ENCODE data around the gene KLRD1.
"Not testable (repeated sequence)": the region's sequence is repeated elsewhere in the genome, so short reads cannot be mapped to it uniquely, and the experiment has no call there.

KLRD1 gene

DNA sequence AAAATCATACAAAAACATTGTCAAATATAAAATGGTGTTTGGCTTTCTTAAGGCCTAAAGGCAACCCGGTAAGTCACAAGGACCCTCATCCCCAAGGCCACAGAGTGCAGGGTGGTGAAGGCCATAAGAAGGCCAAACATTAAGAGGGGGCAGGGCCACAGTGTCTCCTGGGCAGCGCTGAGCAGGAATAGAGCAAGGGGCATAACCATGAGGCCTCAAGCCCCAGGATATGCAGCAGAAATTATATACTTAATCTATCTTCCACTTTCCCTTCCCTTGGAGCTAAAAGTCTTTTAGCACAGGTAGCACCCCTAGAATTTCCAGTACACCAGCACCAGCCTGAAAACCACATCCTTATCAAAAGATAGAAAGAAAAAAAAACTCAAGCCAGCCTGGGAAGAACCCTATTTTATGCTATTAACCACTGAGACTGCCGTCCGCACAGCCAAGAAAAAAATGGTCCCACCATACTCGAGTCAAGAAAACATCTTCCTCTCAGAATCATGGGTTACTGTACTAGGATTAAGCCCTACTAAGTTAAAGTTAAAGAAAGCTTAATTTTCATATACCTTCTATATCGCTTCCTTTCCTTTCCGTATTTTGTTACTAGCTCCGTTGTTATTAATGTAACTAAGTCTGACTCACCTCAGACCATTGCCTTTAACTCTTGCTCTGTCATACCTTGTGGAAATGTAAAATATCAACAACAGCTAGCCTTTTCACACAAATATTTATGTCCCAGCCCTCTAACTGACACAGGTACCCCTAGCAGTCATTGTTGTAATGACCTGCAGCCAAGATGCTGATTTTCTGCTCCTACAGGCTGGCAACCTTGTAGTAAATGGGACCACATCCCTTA, 62.1 kb downstream of the KLRD1 start:
- no peak for DNase-seq

DNA sequence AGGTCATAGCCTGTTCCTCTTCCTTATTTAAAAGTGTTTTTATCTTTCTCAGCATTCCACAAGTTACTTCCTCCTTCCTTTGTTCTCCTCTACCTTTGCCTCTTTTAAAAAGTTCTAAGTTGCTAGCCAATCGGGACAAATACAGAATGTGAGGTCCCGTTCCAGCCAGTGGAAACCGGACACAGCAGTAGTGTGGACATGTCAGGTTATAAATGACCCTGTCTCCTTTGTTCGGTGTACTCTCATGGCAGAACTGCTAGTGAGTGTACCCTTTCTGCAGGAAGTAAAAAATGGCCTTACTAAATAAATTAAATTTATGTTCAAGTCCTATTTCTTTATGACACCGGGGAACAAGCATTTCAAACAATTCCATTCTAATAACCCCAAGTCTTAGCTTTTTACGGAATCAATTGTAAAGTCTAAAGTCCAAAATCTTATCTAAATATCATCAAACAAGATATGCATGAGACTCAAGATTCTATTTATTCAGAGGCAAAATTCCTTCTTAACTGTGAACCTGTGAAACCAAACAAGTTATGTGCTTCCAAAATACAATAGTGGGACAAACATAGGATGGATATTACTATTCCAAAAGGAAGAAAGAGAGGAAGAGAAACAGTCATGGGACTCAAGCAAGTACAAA, 64.3 kb downstream of the KLRD1 start:
- not testable (repeated sequence) for DNase-seq

- no peak for DNase-seq
These were observed 64.9 kb downstream of the KLRD1 start for GRCh38 chr12:10372559-10372958.

DNA sequence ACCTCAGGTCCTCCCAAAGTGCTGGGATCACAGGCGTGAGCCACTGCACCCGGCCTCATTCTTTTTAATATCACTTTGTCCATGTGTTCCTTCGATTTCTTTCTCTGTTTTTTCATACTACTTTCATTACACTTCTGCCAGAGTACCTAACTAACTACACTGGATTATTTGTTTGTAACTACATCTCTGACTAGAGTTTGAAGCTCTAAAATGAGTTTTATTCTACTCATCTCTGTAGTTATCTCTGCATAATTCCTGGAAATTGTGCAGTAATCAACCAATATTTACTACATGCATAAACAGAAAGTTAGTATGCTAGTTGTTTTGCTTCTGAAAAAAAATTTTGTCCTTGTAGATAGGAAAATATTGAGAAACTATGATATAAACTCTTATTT, 67.0 kb downstream of the KLRD1 start:
- DNase-seq: no peak

DNA sequence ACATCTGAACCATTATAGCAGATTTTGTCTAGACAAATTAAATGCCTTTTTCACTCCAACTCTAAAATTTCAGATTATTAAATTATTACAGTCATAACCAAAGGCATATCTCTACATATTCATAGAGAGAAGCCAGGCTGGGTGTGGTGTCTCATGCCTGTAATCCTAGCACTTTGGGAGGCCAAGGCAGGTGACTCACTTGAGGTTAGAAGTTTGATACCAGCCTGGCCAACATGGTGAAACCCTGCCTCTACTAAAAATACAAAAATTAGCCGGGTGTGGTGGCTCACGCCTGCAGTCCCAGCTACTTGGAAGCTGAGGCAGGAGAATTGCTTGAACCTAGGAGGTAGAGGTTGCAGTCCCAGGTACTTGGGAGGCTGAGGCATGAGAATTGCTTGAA, 71.1 kb downstream of the KLRD1 start:
- DNase-seq: not testable (repeated sequence)

Measured in activated CD4-positive, alpha-beta T cell treated with anti-CD3 and anti-CD28 coated beads, Interleukin-2, Interleukin-6, amounts not matched to agents 100 ng/mL and 50 ng/mL, durations not matched to agents 16 hours and 8 hours (primary cell).